PC-9 (cell line): ENCODE results near the gene LSM6.

Experiments
- EZH2 ChIP-seq: fragments of 200-600 bp; sonication (generic); IDR thresholded peaks from 2 replicates; pipeline ENCODE4 v1.8.0; 2017; ENCODE audit warnings: antibody characterized with exemption, low read depth
- TF ChIP-seq, protein P1 (sequence below): fragments of 200-600 bp; sonication (generic); conservative IDR thresholded peaks from 2 replicates; pipeline ENCODE4 v1.6.1; 2017; ENCODE audit warnings: mixed run types, antibody characterized with exemption, mild to moderate bottlenecking, moderate library complexity

DNA sequence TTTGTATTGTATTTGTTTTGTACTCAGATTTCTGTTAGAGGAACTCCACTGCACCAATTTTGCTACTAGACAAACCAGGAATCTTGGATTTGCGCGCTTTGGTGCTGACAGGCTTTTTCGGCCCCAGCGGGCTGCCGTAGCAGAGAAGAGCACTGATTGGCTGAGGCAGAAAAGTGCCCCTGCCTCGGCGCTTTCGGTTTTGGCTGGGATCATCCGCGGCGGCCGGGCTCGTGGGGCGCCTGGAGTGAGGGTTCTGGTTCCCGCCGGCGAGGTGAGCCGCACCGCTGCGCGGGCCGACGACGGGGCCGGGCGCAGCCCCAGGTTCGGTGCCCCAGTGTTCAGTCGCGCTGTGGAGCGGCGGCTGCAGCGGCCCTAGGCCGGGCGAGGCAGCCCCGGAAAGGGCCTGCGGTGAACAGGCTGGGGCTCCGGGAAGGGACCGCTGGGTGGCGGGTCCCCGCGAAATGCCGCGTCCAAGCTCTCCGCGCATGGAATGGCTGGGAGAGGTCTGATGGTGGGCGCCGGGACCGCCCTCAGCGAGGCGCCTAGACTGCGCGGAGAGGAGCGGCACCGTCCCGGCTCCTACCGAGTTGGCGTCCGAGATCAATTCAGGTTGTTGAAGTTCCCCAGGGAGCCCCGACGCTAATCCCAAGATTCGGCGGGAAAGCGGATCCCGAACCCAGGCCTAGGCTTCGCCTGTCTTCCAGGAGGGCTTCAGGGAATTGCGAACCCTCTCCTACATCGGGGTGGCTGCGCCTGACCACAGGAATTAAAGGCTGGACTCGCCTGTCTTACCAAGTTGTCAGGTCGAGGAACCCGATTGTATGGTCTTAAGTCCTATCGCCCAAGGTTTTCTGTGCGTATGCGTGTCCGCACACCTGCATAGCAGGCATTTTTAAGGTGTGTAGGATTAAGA is at the start of gene LSM6:
- TF ChIP-seq EZH2: no peak
- TF ChIP-seq, protein P1, sequence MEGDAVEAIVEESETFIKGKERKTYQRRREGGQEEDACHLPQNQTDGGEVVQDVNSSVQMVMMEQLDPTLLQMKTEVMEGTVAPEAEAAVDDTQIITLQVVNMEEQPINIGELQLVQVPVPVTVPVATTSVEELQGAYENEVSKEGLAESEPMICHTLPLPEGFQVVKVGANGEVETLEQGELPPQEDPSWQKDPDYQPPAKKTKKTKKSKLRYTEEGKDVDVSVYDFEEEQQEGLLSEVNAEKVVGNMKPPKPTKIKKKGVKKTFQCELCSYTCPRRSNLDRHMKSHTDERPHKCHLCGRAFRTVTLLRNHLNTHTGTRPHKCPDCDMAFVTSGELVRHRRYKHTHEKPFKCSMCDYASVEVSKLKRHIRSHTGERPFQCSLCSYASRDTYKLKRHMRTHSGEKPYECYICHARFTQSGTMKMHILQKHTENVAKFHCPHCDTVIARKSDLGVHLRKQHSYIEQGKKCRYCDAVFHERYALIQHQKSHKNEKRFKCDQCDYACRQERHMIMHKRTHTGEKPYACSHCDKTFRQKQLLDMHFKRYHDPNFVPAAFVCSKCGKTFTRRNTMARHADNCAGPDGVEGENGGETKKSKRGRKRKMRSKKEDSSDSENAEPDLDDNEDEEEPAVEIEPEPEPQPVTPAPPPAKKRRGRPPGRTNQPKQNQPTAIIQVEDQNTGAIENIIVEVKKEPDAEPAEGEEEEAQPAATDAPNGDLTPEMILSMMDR: no peak
